ENCODE measurements around the gene PTCH1. TPM values are rescaled to one million over a fixed set of nuclear protein-coding genes. Genes with fewer than 3 reads are reported as not detected.

The PTCH1 gene
- total and polyA plus RNA-seq, 10 of the 15 experiments (the other 5 are each of a cell fraction or from before 2014, with no cell fraction given), result 0.16 to 6.1 (median 2.6) TPM

- TF ChIP-seq PRDM15 (CRISPR knock-in tag; IDR thresholded peaks at IDR 0.05), result no peak
- TF ChIP-seq E4F1 (IDR thresholded peaks at IDR 0.05; ENCODE audit: borderline replicate concordance, partially characterized antibody), result no peak
- peak; percentile 92 to 94 for TF ChIP-seq BHLHE40 (IDR thresholded peaks at IDR 0.05; ENCODE audit: borderline replicate concordance in 1 of 2, low read depth in 2 of 2, low read length in 1 of 2)
- no peak for TF ChIP-seq EZH2 (IDR thresholded peaks at IDR 0.05; ENCODE audit: borderline replicate concordance, control insufficient read depth, low read depth, low read length)
- TF ChIP-seq JUND (IDR thresholded peaks at IDR 0.05; ENCODE audit: low read depth, low read length), result no peak; the same call in 1 of the 2 replicates
- TF ChIP-seq ZBTB40 (IDR thresholded peaks at IDR 0.05; ENCODE audit: borderline replicate concordance), result no peak; the same call in 1 of the 2 replicates
- TF ChIP-seq CREM (IDR thresholded peaks at IDR 0.05; ENCODE audit: low read depth), result peak; percentile 83
- peak; percentile 89 for TF ChIP-seq NBN (IDR thresholded peaks at IDR 0.05)
- TF ChIP-seq CHD4 (IDR thresholded peaks at IDR 0.05), result no peak
- peak; percentile 88 for TF ChIP-seq MTA2 (IDR thresholded peaks at IDR 0.05; ENCODE audit: low read depth)
- peak; percentile 33 for TF ChIP-seq E2F8 (IDR thresholded peaks at IDR 0.05; ENCODE audit: low read depth, partially characterized antibody)
- peak; percentile 95 for TF ChIP-seq PAX5 (IDR thresholded peaks at IDR 0.05; ENCODE audit: borderline replicate concordance, low read depth, low read length)
- no peak for TF ChIP-seq ZNF24 (IDR thresholded peaks at IDR 0.05)
- no peak for TF ChIP-seq ATF3 (IDR thresholded peaks at IDR 0.05; ENCODE audit: borderline replicate concordance, extremely low read depth, low read depth, low read length)
These were observed 54.3 kb downstream of the PTCH1 start (continued) for GRCh38 chr9:95462249-95463147.

Measured in GM12878 (cell line).